Heart left ventricle (tissue), 16 donors: ENCODE data around the gene MYBBP1A. TPM values are rescaled to one million over a fixed set of nuclear protein-coding genes. Genes with fewer than 3 reads are reported as not detected.

ENCODE experiments used
- ATAC-seq, 4 donors: fragments of 200-7000 bp; cut with Tn5 transposase; one replicate each; pipeline ENCODE4 v1.9.1; 2020 to 2022; ENCODE audit warnings: moderate library complexity in 4 of 4, mild to moderate bottlenecking in 3 of 4, moderate number of reproducible peaks in 1 of 4
- DNase-seq, 5 donors: peaks; one replicate each; pipeline ENCODE4 v3.0.0-alpha.2; 2020
- H3K27ac ChIP-seq, 12 donors: fragments of 200-600 bp; sonication (generic) in 4 of 12; one replicate each; pipeline versions ENCODE4 v1.5.0 to v1.8.0; 2016 to 2022; ENCODE audit warnings: mild to moderate bottlenecking in 2 of 12
- H3K27me3 ChIP-seq, 9 donors: fragments of 200-600 bp; sonication (generic) in 2 of 9; one replicate each; pipeline versions ENCODE4 v1.5.1 to v1.8.0; 2016 to 2022; ENCODE audit warnings: mild to moderate bottlenecking in 3 of 9
- H3K36me3 ChIP-seq, 9 donors: fragments of 200-600 bp; sonication (generic) in 2 of 9; one replicate each; pipeline versions ENCODE4 v1.5.0 to v1.8.0; 2018 to 2022; ENCODE audit warnings: mild to moderate bottlenecking in 2 of 9
- H3K4me1 ChIP-seq, 12 donors: fragments of 200-600 bp; sonication (generic) in 4 of 12; one replicate each; pipeline versions ENCODE4 v1.5.0 to v1.8.0; 2016 to 2022; ENCODE audit warnings: mild to moderate bottlenecking in 3 of 12
- H3K4me3 ChIP-seq, 12 donors: fragments of 200-600 bp; sonication (generic) in 4 of 12; one replicate each; pipeline versions ENCODE4 v1.5.0 to v1.8.0; 2017 to 2022; ENCODE audit warnings: mild to moderate bottlenecking in 9 of 12, moderate library complexity in 4 of 12
- H3K9me3 ChIP-seq, 12 donors: fragments of 200-600 bp; sonication (generic) in 4 of 12; one replicate each; pipeline versions ENCODE4 v1.5.0 to v1.8.0; 2016 to 2022; ENCODE audit warnings: mild to moderate bottlenecking in 1 of 12
- POLR2A ChIP-seq, 2 donors: fragments of 450-650 bp; IDR thresholded peaks; one replicate each; pipeline ENCODE4 v1.6.1; 2017; ENCODE audit warnings: antibody characterized with exemption in 2 of 2, mild to moderate bottlenecking in 2 of 2, moderate library complexity in 2 of 2
- WGBS, 4 donors: extraction: QIAGEN DNeasy Blood & Tissue Kit in 2 of 4; methylation state at CpG; one replicate each; pipeline versions ENCODE4 v1.1.5 to v1.1.7; 2013 to 2018; 5-methylcytosine and 5-hydroxymethylcytosine counted together
- intact Hi-C, 10 donors: fragments of 100-400 bp; cut with DNase I; formaldehyde crosslinking; loops; one replicate each; pipeline versions ENCODE4 v1.11.1 to v1.14.2; 2022
- polyA plus RNA-seq, 2 donors: library from polyadenylated mRNA; stranded (reverse); fragments of 200-250 nt; gene quantifications; one replicate each; pipeline ENCODE4 v1.2.3, GENCODE V29; 2013
- total RNA-seq, 9 donors: library from RNA; depleted of rRNA in 2 of 9; stranded (reverse); fragments of >200 nt in 2 of 9; fragmentation: NEBNext Ultra II Directional in 3 of 9; extraction: Animal tissue kit (Norgen Biotek cat#: 25700) in 3 of 9; gene quantifications; one replicate each; pipeline versions ENCODE4 v1.1.0 to v1.2.4, GENCODE V29; 2016 to 2023
- TF ChIP-seq, protein P1 (sequence below), 12 donors: fragments of 200-600 bp; sonication (generic) in 4 of 12; IDR thresholded peaks; one replicate each; pipeline versions ENCODE4 v1.5.0 to v1.8.0; 2018 to 2022; ENCODE audit warnings: antibody characterized with exemption in 12 of 12, mild to moderate bottlenecking in 5 of 12
- donor health status: ischemic (EF 13 %, LVEDD 7.1; RV severe dilation, severe dysfunction).
- donor health status: healthy with polysubstance abuse.
- donor health status: DM: no; HTN: yes; CAD: no.
- donor health status: DM: no; HTN: no; CAD: no.
- donor health status: ischemic (EF 25% LVEDD 6.9; RV normal size, moderate dysfunction).
- donor health status: ischemic (EF 25% LVEDD 5.7; RV mildly dilated, moderate dysfunction).
- donor health status: healthy.
- donor health status: DM: yes; HTN: yes; CAD: no.
- donor health status: ischemic (EF 35%, LVEDD 5.7; RV mildly dilated, moderate dysfunction).
- donor health status: nonischemic (EF 11% LVEDD 7.7; RV severe dilation, severe dysfunction).
- donor health status: DM: yes; HTN: yes; CAD: no.
- donor health status: PGD.
- donor health status: ischemic (EF 29% LVEDD 5.4; RV normal size, mild dysfunction).
- donor health status: nonischemic (EF 23%, LVEDD 6.1; RV moderate dilation, normal function).

The MYBBP1A gene
- total and polyA plus RNA-seq, 11 donors, result 15.5 to 34.8 (median 24.4) TPM

DNA sequence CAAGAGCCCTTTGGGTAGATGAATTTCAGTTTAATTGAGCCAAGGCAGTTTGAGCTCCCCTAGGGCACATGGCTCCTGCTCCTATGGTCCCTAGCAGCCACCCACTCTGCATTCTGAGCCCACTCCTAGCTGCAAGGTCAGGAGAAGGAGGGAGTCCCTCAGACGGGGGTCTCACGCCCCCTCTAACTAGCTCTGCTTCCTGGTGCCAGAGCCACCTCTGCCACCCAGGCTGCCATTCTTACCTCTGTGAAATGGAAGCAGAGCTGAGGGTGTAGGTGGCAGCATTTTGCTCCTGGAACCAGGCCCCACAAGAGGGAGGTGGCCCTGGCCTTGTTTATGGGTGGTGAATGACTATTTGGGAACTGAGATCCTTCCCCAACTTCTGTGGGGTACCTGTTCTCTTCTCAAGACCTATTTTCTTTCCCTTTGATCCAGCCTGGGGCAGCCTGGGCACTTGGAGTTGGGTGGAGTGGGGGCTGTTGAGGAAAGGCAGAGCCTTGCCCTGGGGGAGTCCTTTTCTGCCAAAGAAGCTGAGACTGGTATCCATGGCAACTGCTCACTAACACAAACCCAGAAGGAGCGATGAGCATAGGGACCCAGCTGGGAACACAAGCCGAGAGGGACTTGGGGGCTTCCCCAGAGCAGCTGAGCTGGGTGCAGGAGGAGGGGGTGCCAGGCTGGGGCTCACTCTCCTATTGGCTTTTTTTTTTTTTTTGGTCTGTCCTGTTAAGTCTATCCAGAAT, 51.7 kb downstream of the MYBBP1A start:
- Histone ChIP-seq H3K9me3 (no peaks in the 10 kb centered on the region), H3K27ac (peak overlapping the region in 5 of 12 donors; percentile 22 to 60 (median 49)), H3K4me1 (peaks cover 5 to 89% (median 45%) of the 10 kb centered on the region in 12 donors), H3K36me3 (no peaks in the 10 kb centered on the region), H3K27me3 (peaks cover 0 to 27% (median 0%) of the 10 kb centered on the region in 9 donors), H3K4me3 (no peak overlapping the region)
- WGBS, 4 donors, result 69 to 88% (median 82%) methylated on average over 4 of the region's 4 CpGs
- intact Hi-C loops, result loop anchor here in 4 of 10 donors (5.0 to 10.0 kb wide), 3 partner anchors 34 to 81 kb away; no protein-coding TSS in a partner anchor
- TF ChIP-seq, protein P1, sequence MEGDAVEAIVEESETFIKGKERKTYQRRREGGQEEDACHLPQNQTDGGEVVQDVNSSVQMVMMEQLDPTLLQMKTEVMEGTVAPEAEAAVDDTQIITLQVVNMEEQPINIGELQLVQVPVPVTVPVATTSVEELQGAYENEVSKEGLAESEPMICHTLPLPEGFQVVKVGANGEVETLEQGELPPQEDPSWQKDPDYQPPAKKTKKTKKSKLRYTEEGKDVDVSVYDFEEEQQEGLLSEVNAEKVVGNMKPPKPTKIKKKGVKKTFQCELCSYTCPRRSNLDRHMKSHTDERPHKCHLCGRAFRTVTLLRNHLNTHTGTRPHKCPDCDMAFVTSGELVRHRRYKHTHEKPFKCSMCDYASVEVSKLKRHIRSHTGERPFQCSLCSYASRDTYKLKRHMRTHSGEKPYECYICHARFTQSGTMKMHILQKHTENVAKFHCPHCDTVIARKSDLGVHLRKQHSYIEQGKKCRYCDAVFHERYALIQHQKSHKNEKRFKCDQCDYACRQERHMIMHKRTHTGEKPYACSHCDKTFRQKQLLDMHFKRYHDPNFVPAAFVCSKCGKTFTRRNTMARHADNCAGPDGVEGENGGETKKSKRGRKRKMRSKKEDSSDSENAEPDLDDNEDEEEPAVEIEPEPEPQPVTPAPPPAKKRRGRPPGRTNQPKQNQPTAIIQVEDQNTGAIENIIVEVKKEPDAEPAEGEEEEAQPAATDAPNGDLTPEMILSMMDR (IDR thresholded peaks at IDR 0.05), result no peak
- TF ChIP-seq POLR2A (IDR thresholded peaks at IDR 0.05), result no peak
- no peak for ATAC-seq
- DNase-seq, result no peak

GRCh38 chr17:4502466-4503154, 52.6 kb downstream of the MYBBP1A start:
- H3K36me3 ChIP-seq, result no peaks in the 10 kb centered on the region
- WGBS, 4 donors, result 56 to 59% (median 58%) methylated on average over 18 of the region's 18 CpGs
- H3K4me1 ChIP-seq, result peaks cover 5 to 90% (median 44%) of the 10 kb centered on the region in 12 donors
- TF ChIP-seq POLR2A (IDR thresholded peaks at IDR 0.05), result no peak
- TF ChIP-seq, protein P1 (IDR thresholded peaks at IDR 0.05), result no peak
- ATAC-seq (no peak), DNase-seq (no peak)
- H3K4me3 ChIP-seq, result no peak overlapping the region
- H3K27ac ChIP-seq, result peak overlapping the region in 1 of 12 donors; percentile 24
- intact Hi-C loops, result loop anchor here in 4 of 10 donors (5.0 to 10.0 kb wide), 3 partner anchors 35 to 80 kb away; no protein-coding TSS in a partner anchor
- H3K27me3 ChIP-seq, result peaks cover 0 to 33% (median 0%) of the 10 kb centered on the region in 9 donors
- H3K9me3 ChIP-seq, result no peaks in the 10 kb centered on the region

DNA sequence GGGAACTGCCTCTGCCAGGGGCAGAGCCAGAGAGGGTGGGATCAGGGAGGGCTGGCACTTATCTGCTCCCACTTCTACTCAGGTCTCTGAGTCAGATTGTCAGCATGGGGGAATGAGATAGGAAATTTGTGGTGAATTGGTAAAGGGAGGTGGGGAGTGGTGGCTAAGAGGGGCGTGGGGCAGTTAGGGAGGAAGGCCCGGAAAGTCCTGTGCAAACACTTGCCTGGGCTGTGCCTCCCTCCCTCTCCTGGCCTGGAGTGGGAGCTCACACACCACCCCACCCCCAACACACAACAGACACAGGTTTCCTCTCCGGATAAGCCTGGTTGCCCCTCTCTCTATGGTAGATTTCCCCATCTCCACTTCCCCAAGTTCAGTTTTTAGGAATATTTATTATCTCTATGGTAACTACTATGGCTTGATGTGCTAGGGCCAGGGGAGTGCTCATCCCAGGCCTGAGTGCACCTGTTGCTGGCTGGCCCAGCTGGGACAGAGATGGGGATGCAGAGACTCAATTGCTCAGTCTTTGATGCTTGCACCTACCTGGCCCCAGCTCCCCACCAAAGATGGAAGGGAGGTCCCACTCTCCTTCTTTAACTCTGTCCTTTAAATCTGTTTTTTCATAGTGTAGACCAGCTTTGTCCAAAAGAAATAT, 53.8 kb downstream of the MYBBP1A start:
- Histone ChIP-seq H3K4me3 (peak overlapping the region in 10 of 12 donors; percentile 55 to 75 (median 64)), H3K36me3 (no peaks in the 10 kb centered on the region), H3K9me3 (no peaks in the 10 kb centered on the region), H3K27ac (peak overlapping the region in 8 of 12 donors; percentile 11 to 82 (median 50)), H3K4me1 (peaks cover 2 to 81% (median 41%) of the 10 kb centered on the region in 12 donors), H3K27me3 (peaks cover 0 to 33% (median 0%) of the 10 kb centered on the region in 9 donors)
- TF ChIP-seq POLR2A (IDR thresholded peaks at IDR 0.05), result no peak
- TF ChIP-seq, protein P1 (IDR thresholded peaks at IDR 0.05), result no peak
- ATAC-seq (no peak), DNase-seq (no peak)
- WGBS, 4 donors, result 44 to 56% (median 48%) methylated on average over 3 of the region's 3 CpGs
- intact Hi-C loops, result loop anchor here in 4 of 10 donors (5.0 to 10.0 kb wide), 3 partner anchors 36 to 79 kb away; no protein-coding TSS in a partner anchor
